Breast epithelium (tissue), 4 donors: ENCODE data around the gene SYNDIG1. TPM values are rescaled to one million over a fixed set of nuclear protein-coding genes. Genes with fewer than 3 reads are reported as not detected.
"Not testable (repeated sequence)": the region's sequence is repeated elsewhere in the genome, so short reads cannot be mapped to it uniquely, and the experiment has no call there.

Source experiments
- DNase-seq, 2 donors: peaks; one replicate each; pipeline ENCODE4 v3.0.0-alpha.2; 2019; ENCODE audit warnings: low spot score in 2 of 2
- H3K27ac ChIP-seq, 2 donors: fragments of 200-600 bp; sonication (generic) in 1 of 2; one replicate each; pipeline ENCODE4 v1.5.1; 2016 to 2019; ENCODE audit warnings: mild to moderate bottlenecking in 1 of 2
- H3K27me3 ChIP-seq, 2 donors: fragments of 200-600 bp; sonication (generic) in 1 of 2; one replicate each; pipeline versions ENCODE4 v1.5.1 to v1.6.0; 2017 to 2019; ENCODE audit warnings: control low read depth in 1 of 2, mild to moderate bottlenecking in 1 of 2
- H3K36me3 ChIP-seq: fragments of 200-600 bp; one replicate; pipeline ENCODE4 v1.5.1; 2019
- H3K4me1 ChIP-seq, 2 donors: fragments of 200-600 bp; sonication (generic); one replicate each; pipeline ENCODE4 v1.5.1; 2016 to 2019; ENCODE audit warnings: control low read depth in 1 of 2
- H3K4me3 ChIP-seq, 3 donors: fragments of 200-600 bp; sonication (generic); 1 replicate in 2 of 3; 2 replicates in 1 of 3; pipeline ENCODE4 v1.5.1; 2016 to 2019; ENCODE audit warnings: mild to moderate bottlenecking in 3 of 3, moderate library complexity in 2 of 3
- H3K9me3 ChIP-seq, 2 donors: fragments of 200-600 bp; sonication (generic) in 1 of 2; one replicate each; pipeline ENCODE4 v1.5.1; 2016 to 2019; ENCODE audit warnings: control low read depth in 1 of 2
- POLR2A ChIP-seq: fragments of 450-650 bp; IDR thresholded peaks from one replicate; pipeline ENCODE4 v1.6.1; 2016; ENCODE audit warnings: antibody characterized with exemption, mild to moderate bottlenecking, moderate library complexity
- POLR2AphosphoS5 ChIP-seq, 3 donors: sonication (generic); formaldehyde crosslinking; IDR thresholded peaks; one replicate each; pipeline ENCODE4 v1.6.1; 2017; ENCODE audit warnings: antibody characterized with exemption in 3 of 3
- intact Hi-C: fragments of 100-400 bp; cut with DNase I; formaldehyde crosslinking; loops from one replicate; pipeline ENCODE4 v1.15.1; 2023; ENCODE audit warnings: low total_unique reads
- total RNA-seq, 3 donors: library from RNA; depleted of rRNA; stranded (reverse); fragments of >200 nt; gene quantifications; one replicate each; pipeline ENCODE4 v1.1.0, GENCODE V29; 2016
- TF ChIP-seq, protein P1 (sequence below), 3 donors: fragments of 450-650 bp; IDR thresholded peaks; one replicate each; pipeline ENCODE4 v1.5.1; 2016 to 2017; ENCODE audit warnings: antibody characterized with exemption in 3 of 3, mild to moderate bottlenecking in 3 of 3, moderate library complexity in 3 of 3

The SYNDIG1 gene
- total RNA-seq, 3 donors from 2014 or later: under 0.01 to 0.48 (median 0.15) TPM

DNA sequence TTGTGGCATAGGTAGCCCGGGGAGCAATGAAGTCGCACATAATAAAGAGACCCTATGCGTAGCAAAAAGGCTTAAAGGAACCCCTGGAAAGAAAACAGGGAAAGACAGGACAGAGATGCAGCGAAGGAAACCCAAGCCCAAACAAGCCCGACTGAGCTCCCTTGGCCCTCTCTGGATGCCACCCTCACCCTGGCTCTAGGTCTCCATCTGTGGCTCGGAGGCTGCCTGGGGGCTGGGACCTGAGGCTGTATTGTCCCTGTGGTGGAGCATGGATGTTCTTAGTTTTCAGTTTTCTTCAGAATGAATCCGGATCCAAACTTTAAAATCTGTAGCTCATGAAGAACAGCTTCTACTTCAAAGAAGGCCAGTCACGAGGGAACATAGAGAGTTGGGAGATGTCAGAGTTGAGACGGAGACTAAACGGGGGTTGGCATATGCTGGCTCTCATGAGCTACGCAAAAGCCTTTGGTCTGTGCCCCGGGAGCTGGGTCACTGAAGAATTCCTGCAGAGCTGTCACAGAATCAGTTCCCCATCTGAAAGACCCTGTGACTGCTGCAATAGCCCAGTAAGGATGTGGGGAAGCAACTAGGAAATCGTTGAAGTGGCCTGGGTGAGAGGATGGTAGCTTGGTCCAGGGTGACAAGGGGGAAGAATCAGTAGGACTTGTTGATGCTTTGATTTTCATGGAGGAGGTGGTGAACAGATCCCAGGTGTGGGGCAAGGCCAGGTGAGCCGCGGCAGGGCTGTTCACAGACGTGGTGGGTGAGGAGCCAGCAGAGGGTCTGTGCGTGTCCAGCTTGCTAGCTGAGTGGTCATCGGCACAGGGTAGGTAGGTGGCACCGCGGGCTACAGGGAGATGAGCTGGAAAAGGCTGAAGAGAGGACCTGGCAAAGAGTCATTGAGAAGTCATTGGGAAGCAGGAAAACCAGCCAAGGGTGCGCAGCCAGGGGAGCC lies 35.2 kb downstream of the SYNDIG1 start:
- H3K4me3 ChIP-seq: no peak overlapping the region
- H3K9me3 ChIP-seq: no peaks in the 10 kb centered on the region
- DNase-seq: no peak
- no peak overlapping the region for H3K27ac ChIP-seq
- peaks cover 0 to 7% of the 10 kb centered on the region in 2 donors for H3K27me3 ChIP-seq
- no peaks in the 10 kb centered on the region for H3K4me1 ChIP-seq
- no peaks in the 10 kb centered on the region for H3K36me3 ChIP-seq
- TF ChIP-seq POLR2AphosphoS5 (IDR thresholded peaks at IDR 0.05): no peak
- no peak for TF ChIP-seq POLR2A
- TF ChIP-seq, protein P1, sequence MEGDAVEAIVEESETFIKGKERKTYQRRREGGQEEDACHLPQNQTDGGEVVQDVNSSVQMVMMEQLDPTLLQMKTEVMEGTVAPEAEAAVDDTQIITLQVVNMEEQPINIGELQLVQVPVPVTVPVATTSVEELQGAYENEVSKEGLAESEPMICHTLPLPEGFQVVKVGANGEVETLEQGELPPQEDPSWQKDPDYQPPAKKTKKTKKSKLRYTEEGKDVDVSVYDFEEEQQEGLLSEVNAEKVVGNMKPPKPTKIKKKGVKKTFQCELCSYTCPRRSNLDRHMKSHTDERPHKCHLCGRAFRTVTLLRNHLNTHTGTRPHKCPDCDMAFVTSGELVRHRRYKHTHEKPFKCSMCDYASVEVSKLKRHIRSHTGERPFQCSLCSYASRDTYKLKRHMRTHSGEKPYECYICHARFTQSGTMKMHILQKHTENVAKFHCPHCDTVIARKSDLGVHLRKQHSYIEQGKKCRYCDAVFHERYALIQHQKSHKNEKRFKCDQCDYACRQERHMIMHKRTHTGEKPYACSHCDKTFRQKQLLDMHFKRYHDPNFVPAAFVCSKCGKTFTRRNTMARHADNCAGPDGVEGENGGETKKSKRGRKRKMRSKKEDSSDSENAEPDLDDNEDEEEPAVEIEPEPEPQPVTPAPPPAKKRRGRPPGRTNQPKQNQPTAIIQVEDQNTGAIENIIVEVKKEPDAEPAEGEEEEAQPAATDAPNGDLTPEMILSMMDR (IDR thresholded peaks at IDR 0.05): no peak
- intact Hi-C loops: no loop called here

DNA sequence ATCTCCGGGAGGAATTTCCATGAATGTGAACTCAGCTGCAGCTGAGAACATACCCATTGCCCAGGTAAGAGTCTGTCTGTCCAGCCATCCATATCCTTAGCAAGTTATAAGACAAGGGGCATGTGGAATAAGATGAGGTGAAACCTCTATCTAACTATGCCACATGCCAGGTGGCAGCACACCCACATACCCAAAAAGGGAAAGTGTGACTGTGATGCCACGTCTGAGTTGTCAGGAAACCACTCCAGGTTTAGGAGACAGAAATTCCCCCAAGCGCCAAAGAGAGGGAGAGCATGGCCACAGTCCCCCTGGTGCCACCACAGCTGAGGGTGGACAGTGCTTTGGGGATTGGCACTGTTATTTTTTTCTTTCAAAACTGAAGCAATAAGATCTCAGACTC lies 36.7 kb downstream of the SYNDIG1 start:
- Histone ChIP-seq H3K4me3 (no peak overlapping the region), H3K27me3 (peaks cover 0 to 7% of the 10 kb centered on the region in 2 donors), H3K9me3 (no peaks in the 10 kb centered on the region), H3K4me1 (no peaks in the 10 kb centered on the region), H3K36me3 (no peaks in the 10 kb centered on the region), H3K27ac (no peak overlapping the region)
- DNase-seq: no peak
- TF ChIP-seq POLR2AphosphoS5 (IDR thresholded peaks at IDR 0.05) (no peak), POLR2A (no peak)
- TF ChIP-seq, protein P1 (IDR thresholded peaks at IDR 0.05): no peak
- intact Hi-C loops: no loop called here

DNA sequence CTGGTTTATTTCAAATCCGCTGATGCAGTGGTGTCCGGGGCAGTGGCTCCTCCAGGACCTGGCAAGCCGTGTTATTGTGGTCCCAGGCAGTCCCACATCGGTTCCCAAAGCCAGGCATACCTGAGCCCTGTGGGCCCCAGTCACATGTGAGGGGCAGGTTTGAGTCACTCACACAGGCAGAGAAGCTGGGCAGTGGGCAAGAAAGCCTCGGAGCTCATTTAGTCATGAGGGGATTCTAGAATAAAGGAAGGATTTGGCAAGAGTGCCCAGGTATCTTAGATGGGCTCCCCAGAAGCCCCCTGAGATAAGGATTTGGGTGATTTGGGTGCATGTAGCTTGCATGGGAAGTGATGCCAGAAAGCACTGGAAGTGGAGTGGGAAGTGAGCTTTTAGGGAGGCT lies 37.3 kb downstream of the SYNDIG1 start:
- intact Hi-C loops: no loop called here
- TF ChIP-seq POLR2A (no peak), POLR2AphosphoS5 (IDR thresholded peaks at IDR 0.05) (no peak)
- TF ChIP-seq, protein P1 (IDR thresholded peaks at IDR 0.05): no peak
- Histone ChIP-seq H3K4me1 (no peaks in the 10 kb centered on the region), H3K9me3 (no peaks in the 10 kb centered on the region), H3K4me3 (no peak overlapping the region), H3K36me3 (no peaks in the 10 kb centered on the region), H3K27ac (no peak overlapping the region), H3K27me3 (peaks cover 0 to 6% of the 10 kb centered on the region in 2 donors)
- no peak for DNase-seq

DNA sequence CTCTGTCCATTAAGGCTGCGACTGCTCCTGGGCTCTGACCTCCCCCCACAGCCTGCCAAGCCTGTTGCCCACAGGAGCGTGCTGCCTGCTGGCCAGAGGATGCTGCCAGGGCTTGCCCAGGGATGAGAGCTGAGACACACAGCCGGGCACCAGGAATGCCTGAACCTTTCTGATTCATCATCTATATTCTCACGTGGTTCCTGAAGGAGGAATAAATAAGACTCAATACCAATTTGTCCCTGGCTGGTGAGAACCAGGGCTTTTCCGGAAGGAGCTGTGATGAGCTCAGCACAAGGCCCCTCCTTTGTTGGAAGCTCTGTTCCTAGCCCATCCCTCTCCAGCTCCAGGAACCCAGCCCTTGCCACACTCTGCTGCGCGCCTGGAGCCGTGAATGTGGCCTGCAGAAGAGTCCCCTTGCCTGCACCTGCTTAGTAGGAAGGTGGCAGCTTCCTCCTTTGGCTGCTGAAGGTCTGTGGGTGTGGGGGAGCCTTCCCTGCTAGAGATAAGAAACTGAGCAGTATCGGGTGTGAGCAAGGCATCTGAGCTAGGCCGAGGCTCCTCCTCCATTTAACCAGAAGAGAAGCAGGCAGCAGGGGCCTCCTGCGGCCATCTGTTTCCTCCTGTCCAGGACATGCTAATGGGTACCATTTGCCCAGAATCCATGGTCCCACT lies 37.9 kb downstream of the SYNDIG1 start:
- peaks cover 0 to 7% of the 10 kb centered on the region in 2 donors for H3K27me3 ChIP-seq
- H3K4me3 ChIP-seq: no peak overlapping the region
- TF ChIP-seq, protein P1 (IDR thresholded peaks at IDR 0.05): no peak
- TF ChIP-seq POLR2A (no peak), POLR2AphosphoS5 (IDR thresholded peaks at IDR 0.05) (no peak)
- intact Hi-C loops: no loop called here
- DNase-seq: no peak
- no peaks in the 10 kb centered on the region for H3K9me3 ChIP-seq
- no peaks in the 10 kb centered on the region for H3K36me3 ChIP-seq
- no peak overlapping the region for H3K27ac ChIP-seq
- no peaks in the 10 kb centered on the region for H3K4me1 ChIP-seq

DNA sequence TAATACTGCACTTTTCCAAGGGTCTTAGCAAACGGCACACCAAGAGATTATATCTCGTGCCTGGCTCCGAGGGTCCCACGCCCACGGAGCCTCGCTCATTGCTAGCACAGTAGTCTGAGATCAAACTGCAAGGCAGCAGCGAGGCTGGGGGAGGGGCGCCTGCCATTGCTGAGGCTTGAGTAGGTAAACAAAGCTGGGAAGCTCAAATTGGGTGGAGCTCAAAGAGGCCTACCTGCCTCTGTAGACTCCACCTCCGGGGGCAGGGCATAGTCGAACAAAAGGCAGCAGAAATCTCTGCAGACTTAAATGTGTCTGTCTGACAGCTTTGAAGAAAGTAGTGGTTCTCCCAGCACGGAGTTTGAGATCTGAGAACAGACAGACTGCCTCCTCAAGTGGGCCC lies 43.0 kb downstream of the SYNDIG1 start:
- H3K27me3 ChIP-seq, H3K9me3 ChIP-seq, H3K36me3 ChIP-seq, H3K27ac ChIP-seq, H3K4me1 ChIP-seq, H3K4me3 ChIP-seq, DNase-seq, intact Hi-C loops: not testable (repeated sequence)
